ENCODE results near the gene PAN3.

The PAN3 gene

DNA sequence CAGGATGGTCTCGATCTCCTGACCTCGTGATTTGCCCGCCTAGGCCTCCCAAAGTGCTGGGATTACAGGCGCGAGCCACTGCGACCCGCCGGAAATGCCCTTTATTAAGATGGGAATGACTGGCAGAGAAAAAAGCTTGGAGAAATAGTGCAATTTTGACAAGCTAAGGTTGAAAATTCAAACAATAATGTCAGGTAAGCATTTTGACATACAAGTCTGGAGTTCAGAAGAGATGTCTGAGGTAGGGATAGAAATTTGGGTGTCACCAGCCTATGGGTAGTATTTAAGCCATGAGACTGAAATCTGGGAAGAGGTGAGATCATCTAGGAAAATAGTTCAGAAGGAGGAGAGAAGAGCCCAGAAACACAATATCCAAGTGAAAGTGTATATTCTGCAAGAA lies 17.1 kb upstream of the PAN3 start:
- Histone ChIP-seq H3K36me3 (ENCODE audit: control insufficient read depth in 2 of 2, insufficient read depth in 1 of 2, low read length in 2 of 2) (no peaks in the 10 kb centered on the region), H3K4me3 (ENCODE audit: low read depth, low read length) (no peak overlapping the region), H3K9me3 (ENCODE audit: control insufficient read depth, insufficient read depth, low read depth, low read length) (no peaks in the 10 kb centered on the region), H3K27ac (ENCODE audit: extremely low read depth, low read depth, low read length) (no peak overlapping the region), H3K4me1 (ENCODE audit: control insufficient read depth, insufficient read depth, low read length) (no peaks in the 10 kb centered on the region)
- ChIA-PET CTCF (no interaction called here), POLR2A (no interaction called here)
- TF ChIP-seq ZFHX2 (tag by site-specific recombination; conservative IDR thresholded peaks at IDR 0.05) (no peak), ZNF488 (tag by site-specific recombination; IDR thresholded peaks at IDR 0.05) (no peak), GLI2 (tag by site-specific recombination; IDR thresholded peaks at IDR 0.05; ENCODE audit: borderline replicate concordance, low read depth) (no peak), ZNF223 (tag by site-specific recombination; IDR thresholded peaks at IDR 0.05) (no peak), ATF2 (tag by site-specific recombination; IDR thresholded peaks at IDR 0.05; ENCODE audit: low read depth) (no peak), ZNF629 (tag by site-specific recombination; IDR thresholded peaks at IDR 0.05) (no peak), ZNF670 (tag by site-specific recombination; IDR thresholded peaks at IDR 0.05; ENCODE audit: low read depth) (no peak), ZNF416 (tag by site-specific recombination; IDR thresholded peaks at IDR 0.05) (no peak), ZNF623 (tag by site-specific recombination; IDR thresholded peaks at IDR 0.05) (no peak), PRDM10 (tag by site-specific recombination; IDR thresholded peaks at IDR 0.05) (no peak), ZNF366 (tag by site-specific recombination; conservative IDR thresholded peaks at IDR 0.05) (no peak), ZNF133 (tag by site-specific recombination; IDR thresholded peaks at IDR 0.05) (no peak), ZBTB10 (tag by site-specific recombination; IDR thresholded peaks at IDR 0.05) (no peak), KLF7 (tag by site-specific recombination; IDR thresholded peaks at IDR 0.05; ENCODE audit: borderline replicate concordance) (no peak)
- TF ChIP-seq, protein P1, sequence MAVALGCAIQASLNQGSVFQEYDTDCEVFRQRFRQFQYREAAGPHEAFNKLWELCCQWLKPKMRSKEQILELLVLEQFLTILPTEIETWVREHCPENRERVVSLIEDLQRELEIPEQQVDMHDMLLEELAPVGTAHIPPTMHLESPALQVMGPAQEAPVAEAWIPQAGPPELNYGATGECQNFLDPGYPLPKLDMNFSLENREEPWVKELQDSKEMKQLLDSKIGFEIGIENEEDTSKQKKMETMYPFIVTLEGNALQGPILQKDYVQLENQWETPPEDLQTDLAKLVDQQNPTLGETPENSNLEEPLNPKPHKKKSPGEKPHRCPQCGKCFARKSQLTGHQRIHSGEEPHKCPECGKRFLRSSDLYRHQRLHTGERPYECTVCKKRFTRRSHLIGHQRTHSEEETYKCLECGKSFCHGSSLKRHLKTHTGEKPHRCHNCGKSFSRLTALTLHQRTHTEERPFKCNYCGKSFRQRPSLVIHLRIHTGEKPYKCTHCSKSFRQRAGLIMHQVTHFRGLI (tag by site-specific recombination; IDR thresholded peaks at IDR 0.05), result no peak

- Histone ChIP-seq H3K36me3 (ENCODE audit: control insufficient read depth in 2 of 2, insufficient read depth in 1 of 2, low read length in 2 of 2) (no peaks in the 10 kb centered on the region), H3K27ac (ENCODE audit: extremely low read depth, low read depth, low read length) (no peak overlapping the region), H3K4me3 (ENCODE audit: low read depth, low read length) (no peak overlapping the region), H3K9me3 (ENCODE audit: control insufficient read depth, insufficient read depth, low read depth, low read length) (no peaks in the 10 kb centered on the region), H3K4me1 (ENCODE audit: control insufficient read depth, insufficient read depth, low read length) (no peaks in the 10 kb centered on the region)
- CTCF ChIA-PET, result no interaction called here
- POLR2A ChIA-PET, result no interaction called here
- TF ChIP-seq TRIM28 (IDR thresholded peaks at IDR 0.05; ENCODE audit: borderline replicate concordance, low read length) (no peak), ZNF843 (tag by site-specific recombination; IDR thresholded peaks at IDR 0.05) (no peak), ZNF704 (tag by site-specific recombination; IDR thresholded peaks at IDR 0.05) (no peak), ZNF274 (IDR thresholded peaks at IDR 0.05; ENCODE audit: low read length) (no peak), ZNF274 (tag by site-specific recombination; IDR thresholded peaks at IDR 0.05; ENCODE audit: borderline replicate concordance) (no peak), REPIN1 (tag by site-specific recombination; IDR thresholded peaks at IDR 0.05; ENCODE audit: low read depth) (no peak), ZBTB48 (tag by site-specific recombination; IDR thresholded peaks at IDR 0.05) (no peak)
- TF ChIP-seq, protein P2, sequence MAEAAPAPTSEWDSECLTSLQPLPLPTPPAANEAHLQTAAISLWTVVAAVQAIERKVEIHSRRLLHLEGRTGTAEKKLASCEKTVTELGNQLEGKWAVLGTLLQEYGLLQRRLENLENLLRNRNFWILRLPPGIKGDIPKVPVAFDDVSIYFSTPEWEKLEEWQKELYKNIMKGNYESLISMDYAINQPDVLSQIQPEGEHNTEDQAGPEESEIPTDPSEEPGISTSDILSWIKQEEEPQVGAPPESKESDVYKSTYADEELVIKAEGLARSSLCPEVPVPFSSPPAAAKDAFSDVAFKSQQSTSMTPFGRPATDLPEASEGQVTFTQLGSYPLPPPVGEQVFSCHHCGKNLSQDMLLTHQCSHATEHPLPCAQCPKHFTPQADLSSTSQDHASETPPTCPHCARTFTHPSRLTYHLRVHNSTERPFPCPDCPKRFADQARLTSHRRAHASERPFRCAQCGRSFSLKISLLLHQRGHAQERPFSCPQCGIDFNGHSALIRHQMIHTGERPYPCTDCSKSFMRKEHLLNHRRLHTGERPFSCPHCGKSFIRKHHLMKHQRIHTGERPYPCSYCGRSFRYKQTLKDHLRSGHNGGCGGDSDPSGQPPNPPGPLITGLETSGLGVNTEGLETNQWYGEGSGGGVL (tag by site-specific recombination; IDR thresholded peaks at IDR 0.05), result no peak
These were observed 10.3 kb upstream of the PAN3 start for GRCh38 chr13:28128030-28128429.

All from HEK293 (cell line).